Measurements from ENCODE around the gene RNF223.

- TF ChIP-seq, protein P1, sequence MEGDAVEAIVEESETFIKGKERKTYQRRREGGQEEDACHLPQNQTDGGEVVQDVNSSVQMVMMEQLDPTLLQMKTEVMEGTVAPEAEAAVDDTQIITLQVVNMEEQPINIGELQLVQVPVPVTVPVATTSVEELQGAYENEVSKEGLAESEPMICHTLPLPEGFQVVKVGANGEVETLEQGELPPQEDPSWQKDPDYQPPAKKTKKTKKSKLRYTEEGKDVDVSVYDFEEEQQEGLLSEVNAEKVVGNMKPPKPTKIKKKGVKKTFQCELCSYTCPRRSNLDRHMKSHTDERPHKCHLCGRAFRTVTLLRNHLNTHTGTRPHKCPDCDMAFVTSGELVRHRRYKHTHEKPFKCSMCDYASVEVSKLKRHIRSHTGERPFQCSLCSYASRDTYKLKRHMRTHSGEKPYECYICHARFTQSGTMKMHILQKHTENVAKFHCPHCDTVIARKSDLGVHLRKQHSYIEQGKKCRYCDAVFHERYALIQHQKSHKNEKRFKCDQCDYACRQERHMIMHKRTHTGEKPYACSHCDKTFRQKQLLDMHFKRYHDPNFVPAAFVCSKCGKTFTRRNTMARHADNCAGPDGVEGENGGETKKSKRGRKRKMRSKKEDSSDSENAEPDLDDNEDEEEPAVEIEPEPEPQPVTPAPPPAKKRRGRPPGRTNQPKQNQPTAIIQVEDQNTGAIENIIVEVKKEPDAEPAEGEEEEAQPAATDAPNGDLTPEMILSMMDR (IDR thresholded peaks at IDR 0.05), result no peak
- TF ChIP-seq POLR2A (IDR thresholded peaks at IDR 0.05), result no peak
These were observed 44.1 kb upstream of the RNF223 start for GRCh38 chr1:1118011-1118875.

Measured in thyroid gland (tissue), 4 donors.